Trophoblast cell (in vitro differentiated cells and primary cell): Measurements from ENCODE around the gene EEIG1.

Experiments used
- DNase-seq, 2 donors: peaks; one replicate each; pipeline ENCODE4 v3.0.0-alpha.2; 2016
- H2AFZ ChIP-seq: 2 replicates; pipeline ENCODE4 v1.6.1; 2013; ENCODE audit warnings: low read length, moderate library complexity, mild to moderate bottlenecking; ENCODE audit not compliant: insufficient read depth, poor library complexity
- H2AK5ac ChIP-seq: 2 replicates; pipeline ENCODE4 v1.6.1; 2013; ENCODE audit warnings: mild to moderate bottlenecking, low read length
- H2BK120ac ChIP-seq: 2 replicates; pipeline ENCODE4 v1.6.1; 2013; ENCODE audit warnings: low read length, mild to moderate bottlenecking, moderate library complexity; ENCODE audit not compliant: insufficient read depth, poor library complexity
- H2BK12ac ChIP-seq: 2 replicates; pipeline ENCODE4 v1.6.1; 2013; ENCODE audit warnings: mild to moderate bottlenecking, low read length, moderate library complexity
- H2BK5ac ChIP-seq: 2 replicates; pipeline ENCODE4 v1.6.1; 2013; ENCODE audit warnings: low read length, low read depth, moderate library complexity, mild to moderate bottlenecking; ENCODE audit not compliant: poor library complexity
- H3K14ac ChIP-seq: 2 replicates; pipeline ENCODE4 v1.6.1; 2013; ENCODE audit warnings: mild to moderate bottlenecking, low read length
- H3K18ac ChIP-seq: 2 replicates; pipeline ENCODE4 v1.6.1; 2013; ENCODE audit warnings: mild to moderate bottlenecking, low read length
- H3K23ac ChIP-seq: 2 replicates; pipeline ENCODE4 v1.6.1; 2013; ENCODE audit warnings: low read length
- H3K27ac ChIP-seq: 2 replicates; pipeline ENCODE4 v1.5.1; 2013; ENCODE audit warnings: low read depth, mild to moderate bottlenecking, inconsistent platforms, low read length, moderate library complexity
- H3K27me3 ChIP-seq: 2 replicates; pipeline ENCODE4 v1.6.1; 2013; ENCODE audit warnings: inconsistent platforms, mild to moderate bottlenecking, low read length, moderate library complexity; ENCODE audit not compliant: insufficient read depth
- H3K36me3 ChIP-seq, 2 experiments: 1 replicate in 1 of 2; 2 replicates in 1 of 2; pipeline ENCODE4 v1.6.1; 2013; ENCODE audit warnings: low read length in 2 of 2, mild to moderate bottlenecking in 2 of 2, moderate library complexity in 1 of 2; ENCODE audit not compliant: insufficient read depth in 2 of 2, control insufficient read depth in 1 of 2
- H3K4ac ChIP-seq: 2 replicates; pipeline ENCODE4 v1.6.1; 2013; ENCODE audit warnings: low read depth, mild to moderate bottlenecking, low read length, moderate library complexity
- H3K4me1 ChIP-seq, 2 experiments: 1 replicate in 1 of 2; 2 replicates in 1 of 2; pipeline ENCODE4 v1.6.1; 2013; ENCODE audit warnings: low read length in 2 of 2, mild to moderate bottlenecking in 2 of 2, moderate library complexity in 1 of 2; ENCODE audit not compliant: insufficient read depth in 2 of 2, control insufficient read depth in 1 of 2
- H3K4me2 ChIP-seq: 2 replicates; pipeline ENCODE4 v1.6.1; 2013; ENCODE audit warnings: inconsistent platforms, mild to moderate bottlenecking, low read length, moderate library complexity
- H3K4me3 ChIP-seq: 2 replicates; pipeline ENCODE4 v1.5.1; 2013; ENCODE audit warnings: mild to moderate bottlenecking, low read depth, low read length, inconsistent platforms
- H3K79me1 ChIP-seq: one replicate; pipeline ENCODE4 v1.6.1; 2013; ENCODE audit warnings: low read length
- H3K79me2 ChIP-seq: 2 replicates; pipeline ENCODE4 v1.6.1; 2013; ENCODE audit warnings: low read length, mild to moderate bottlenecking; ENCODE audit not compliant: control insufficient read depth, insufficient read depth, poor library complexity
- H3K9ac ChIP-seq: 2 replicates; pipeline ENCODE4 v1.6.1; 2013; ENCODE audit warnings: mild to moderate bottlenecking, low read length
- H3K9me3 ChIP-seq: 2 replicates; pipeline ENCODE4 v1.6.1; 2013; ENCODE audit warnings: low read depth, mild to moderate bottlenecking, control low read depth, inconsistent platforms, low read length; ENCODE audit not compliant: insufficient read depth
- H4K12ac ChIP-seq: 2 replicates; pipeline ENCODE4 v1.6.1; 2013; ENCODE audit warnings: low read depth, mild to moderate bottlenecking, low read length, moderate library complexity
- H4K8ac ChIP-seq: 2 replicates; pipeline ENCODE4 v1.6.1; 2013; ENCODE audit warnings: low read depth, mild to moderate bottlenecking, low read length, moderate library complexity
- H4K91ac ChIP-seq: one replicate; pipeline ENCODE4 v1.6.1; 2013; ENCODE audit warnings: low read depth, mild to moderate bottlenecking, low read length, moderate library complexity
- WGBS: extraction: QIAGEN DNeasy Blood & Tissue Kit; methylation state at CpG from one replicate; pipeline ENCODE4 v1.1.7; 2013; ENCODE audit warnings: missing lambda C conversion rate; ENCODE audit not compliant: insufficient read length, insufficient coverage; ENCODE audit errors: extremely low coverage; 5-methylcytosine and 5-hydroxymethylcytosine counted together

EEIG1 gene

GRCh38 chr9:127960410-127961154 lies 20.2 kb downstream of the EEIG1 start:
- no peak overlapping the region for H3K4me3 ChIP-seq
- H4K91ac ChIP-seq, result no peak overlapping the region
- no peaks in the 10 kb centered on the region for H3K27me3 ChIP-seq
- H3K27ac ChIP-seq, result no peak overlapping the region
- no peak overlapping the region for H4K8ac ChIP-seq
- H4K12ac ChIP-seq, result no peak overlapping the region
- H3K14ac ChIP-seq, result no peak overlapping the region
- H2BK12ac ChIP-seq, result no peak overlapping the region
- H3K79me1 ChIP-seq, result peaks cover 4% of the 10 kb centered on the region
- no peak overlapping the region for H3K23ac ChIP-seq
- H2BK5ac ChIP-seq, result no peak overlapping the region
- H3K4me2 ChIP-seq, result no peak overlapping the region
- H3K9me3 ChIP-seq, result peaks cover 3% of the 10 kb centered on the region
- DNase-seq, result no peak
- no CpG with 5 or more reads among the region's 11 CpGs for WGBS
- no peak overlapping the region for H3K18ac ChIP-seq
- no peak overlapping the region for H2BK120ac ChIP-seq
- H2AK5ac ChIP-seq, result no peak overlapping the region
- peaks cover 19% of the 10 kb centered on the region for H3K79me2 ChIP-seq
- peak overlapping the region; percentile 26 for H3K4ac ChIP-seq
- H3K36me3 ChIP-seq, result peaks cover 0 to 2% of the 10 kb centered on the region in 2 experiments
- no peak overlapping the region for H3K9ac ChIP-seq
- H2AFZ ChIP-seq, result no peak overlapping the region
- peaks cover 34 to 36% of the 10 kb centered on the region in 2 experiments for H3K4me1 ChIP-seq

GRCh38 chr9:127959841-127960409 lies 20.9 kb downstream of the EEIG1 start:
- H3K9ac ChIP-seq, result no peak overlapping the region
- peaks cover 0 to 2% of the 10 kb centered on the region in 2 experiments for H3K36me3 ChIP-seq
- H3K4ac ChIP-seq, result peak overlapping the region; percentile 34
- H2BK12ac ChIP-seq, result no peak overlapping the region
- no peak overlapping the region for H3K27ac ChIP-seq
- H2AFZ ChIP-seq, result no peak overlapping the region
- H2BK120ac ChIP-seq, result no peak overlapping the region
- peaks cover 2% of the 10 kb centered on the region for H3K79me1 ChIP-seq
- no peak overlapping the region for H4K8ac ChIP-seq
- H2BK5ac ChIP-seq, result no peak overlapping the region
- H3K9me3 ChIP-seq, result peaks cover 3% of the 10 kb centered on the region
- no CpG with 5 or more reads among the region's 2 CpGs for WGBS
- no peak overlapping the region for H3K23ac ChIP-seq
- H3K18ac ChIP-seq, result no peak overlapping the region
- no peaks in the 10 kb centered on the region for H3K27me3 ChIP-seq
- no peak overlapping the region for H3K4me2 ChIP-seq
- H3K79me2 ChIP-seq, result peaks cover 22% of the 10 kb centered on the region
- H4K91ac ChIP-seq, result no peak overlapping the region
- no peak for DNase-seq
- H2AK5ac ChIP-seq, result no peak overlapping the region
- H4K12ac ChIP-seq, result no peak overlapping the region
- H3K4me1 ChIP-seq, result peaks cover 30 to 36% of the 10 kb centered on the region in 2 experiments
- H3K4me3 ChIP-seq, result no peak overlapping the region
- no peak overlapping the region for H3K14ac ChIP-seq

- Histone ChIP-seq H3K27ac (no peak overlapping the region), H3K18ac (no peak overlapping the region)
Measured at GRCh38 chr9:127959398-127959797, 21.4 kb downstream of the EEIG1 start.

GRCh38 chr9:127958728-127959127 lies 22.1 kb downstream of the EEIG1 start:
- Histone ChIP-seq H3K9me3 (peaks cover 3% of the 10 kb centered on the region), H3K36me3 (peaks cover 0 to 2% of the 10 kb centered on the region in 2 experiments), H4K91ac (no peak overlapping the region), H4K8ac (no peak overlapping the region), H3K14ac (no peak overlapping the region), H3K4ac (no peak overlapping the region), H2AK5ac (no peak overlapping the region), H4K12ac (no peak overlapping the region), H3K27me3 (no peaks in the 10 kb centered on the region), H3K4me3 (no peak overlapping the region), H2BK120ac (no peak overlapping the region), H2BK12ac (no peak overlapping the region), H3K18ac (no peak overlapping the region), H3K23ac (no peak overlapping the region), H2AFZ (no peak overlapping the region), H3K27ac (no peak overlapping the region), H3K79me1 (peaks cover 2% of the 10 kb centered on the region), H3K79me2 (peaks cover 17% of the 10 kb centered on the region), H2BK5ac (no peak overlapping the region), H3K4me1 (peaks cover 24 to 30% of the 10 kb centered on the region in 2 experiments), H3K9ac (no peak overlapping the region), H3K4me2 (no peak overlapping the region)
- DNase-seq, result no peak
- no CpG with 5 or more reads among the region's 1 CpG for WGBS

More at GRCh38 chr9:127959398-127959797, 21.4 kb downstream of the EEIG1 start:
- Histone ChIP-seq H3K4me3 (no peak overlapping the region), H3K4me1 (peaks cover 30 to 36% of the 10 kb centered on the region in 2 experiments), H2BK120ac (no peak overlapping the region), H2AK5ac (no peak overlapping the region), H4K12ac (no peak overlapping the region), H3K14ac (no peak overlapping the region), H3K9me3 (peaks cover 3% of the 10 kb centered on the region), H2BK5ac (no peak overlapping the region), H3K79me1 (peaks cover 2% of the 10 kb centered on the region), H3K4me2 (no peak overlapping the region), H3K27me3 (no peaks in the 10 kb centered on the region), H4K91ac (no peak overlapping the region), H3K79me2 (peaks cover 24% of the 10 kb centered on the region), H3K36me3 (peaks cover 0 to 2% of the 10 kb centered on the region in 2 experiments), H3K4ac (no peak overlapping the region), H3K9ac (no peak overlapping the region), H3K23ac (no peak overlapping the region), H2BK12ac (no peak overlapping the region), H4K8ac (no peak overlapping the region), H2AFZ (no peak overlapping the region)
- WGBS, result no CpG with 5 or more reads among the region's 4 CpGs
- DNase-seq, result no peak
